Activated naive CD4-positive, alpha-beta T cell treated with Interleukin-2 at 50 U/mL for 16 hours (primary cell): ENCODE measurements around the gene ARF1.

Source experiments
- DNase-seq: peaks from one replicate; pipeline ENCODE4 v3.0.0-alpha.2; 2020

Gene ARF1

DNA sequence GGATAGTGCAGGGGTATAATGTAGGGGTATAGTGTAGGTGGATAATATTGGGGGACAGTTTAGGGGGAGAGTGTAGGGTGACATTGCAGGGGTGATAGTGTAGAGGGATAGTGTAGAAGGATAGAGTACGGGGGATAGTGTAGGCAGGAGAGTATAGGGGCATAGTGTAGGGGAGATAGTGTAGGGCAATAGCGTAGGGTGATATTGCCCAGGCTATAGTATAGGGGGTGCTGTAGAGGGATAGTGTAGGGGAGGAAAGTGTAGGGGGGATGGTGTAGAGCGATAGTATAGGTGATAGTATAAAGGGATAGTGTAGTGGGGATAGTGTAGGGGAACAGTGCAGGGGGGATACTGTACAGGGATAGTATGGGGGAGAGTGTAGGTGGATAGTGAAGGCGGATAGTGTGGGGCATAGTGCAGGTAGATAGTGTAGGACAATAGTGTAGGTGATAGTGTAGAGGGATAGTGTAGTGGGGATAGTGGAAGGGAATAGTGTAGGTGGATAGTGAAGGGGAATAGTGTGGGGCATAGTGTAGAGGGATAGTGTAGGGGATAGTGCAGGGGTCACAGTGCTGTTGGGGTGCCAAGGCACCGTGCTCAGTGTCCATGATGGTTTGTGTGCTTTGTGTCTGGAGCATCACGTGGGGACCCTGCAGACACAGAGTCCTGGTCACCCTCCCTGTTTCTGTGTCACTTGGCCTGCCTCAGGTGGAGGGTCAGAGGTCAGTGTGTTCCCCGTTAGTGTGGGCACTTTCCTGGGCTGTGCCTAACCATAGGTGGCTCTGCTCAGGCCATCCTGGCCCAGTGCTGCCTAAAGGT, 10.5 kb upstream of the ARF1 start:
- DNase-seq: no peak

DNA sequence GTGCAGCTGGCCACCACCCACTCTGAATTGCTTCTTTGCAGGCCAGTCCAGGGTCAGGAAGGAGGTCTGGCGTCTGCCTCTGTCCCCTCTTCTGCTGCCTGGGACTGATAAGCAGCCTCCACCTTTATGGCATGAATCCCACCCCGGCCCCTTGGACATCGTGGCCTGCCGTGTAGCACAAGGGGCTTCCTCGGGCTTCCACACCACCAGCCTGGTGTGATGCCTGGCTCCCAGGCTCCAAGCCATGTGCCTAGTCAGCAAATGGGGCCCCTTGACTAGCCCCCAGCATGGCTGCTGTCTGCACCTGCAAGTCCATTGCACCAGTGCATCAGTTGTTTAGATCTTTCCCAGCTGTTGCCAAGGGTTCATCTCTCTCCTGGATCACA, 9.9 kb upstream of the ARF1 start:
- DNase-seq: no peak

DNA sequence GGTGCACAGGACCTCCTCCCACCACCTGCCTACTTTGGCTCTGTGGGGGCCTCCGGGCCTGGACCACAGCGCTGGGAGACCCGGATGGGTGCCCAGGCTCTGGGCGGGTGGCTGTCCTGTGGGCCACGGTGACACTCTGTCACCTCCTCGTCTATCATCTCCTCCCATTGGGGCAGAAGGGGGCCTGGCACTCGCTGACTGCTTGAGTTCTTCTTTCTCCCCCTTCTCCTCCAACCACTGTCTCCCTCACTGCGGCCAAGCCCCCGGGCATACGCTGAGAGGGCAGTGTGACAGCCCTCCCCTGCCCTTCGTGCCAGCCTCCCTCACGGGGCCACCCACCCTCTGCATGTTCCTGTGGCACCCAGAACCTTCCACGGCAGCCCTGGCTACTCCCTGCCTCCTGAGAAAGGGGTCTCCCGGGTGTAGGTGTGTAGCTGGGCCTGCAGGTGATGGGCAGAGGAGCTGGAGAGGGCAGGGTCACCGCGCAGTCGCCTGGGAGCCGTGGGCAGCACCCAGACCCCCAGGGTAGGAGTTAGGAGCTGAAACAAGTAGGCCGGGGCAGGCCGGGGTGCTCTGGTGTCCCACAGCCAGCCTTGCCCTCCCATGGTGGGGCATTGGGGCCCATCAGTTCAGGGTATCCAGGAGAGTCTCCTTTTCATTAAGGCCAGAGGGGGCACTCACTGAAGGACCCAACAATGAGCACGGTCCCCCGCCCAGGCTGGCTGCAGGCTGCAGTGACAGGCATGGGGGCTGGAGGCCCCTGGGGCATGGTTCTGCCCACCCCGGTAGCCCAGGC, 9.2 kb upstream of the ARF1 start:
- no peak for DNase-seq

DNA sequence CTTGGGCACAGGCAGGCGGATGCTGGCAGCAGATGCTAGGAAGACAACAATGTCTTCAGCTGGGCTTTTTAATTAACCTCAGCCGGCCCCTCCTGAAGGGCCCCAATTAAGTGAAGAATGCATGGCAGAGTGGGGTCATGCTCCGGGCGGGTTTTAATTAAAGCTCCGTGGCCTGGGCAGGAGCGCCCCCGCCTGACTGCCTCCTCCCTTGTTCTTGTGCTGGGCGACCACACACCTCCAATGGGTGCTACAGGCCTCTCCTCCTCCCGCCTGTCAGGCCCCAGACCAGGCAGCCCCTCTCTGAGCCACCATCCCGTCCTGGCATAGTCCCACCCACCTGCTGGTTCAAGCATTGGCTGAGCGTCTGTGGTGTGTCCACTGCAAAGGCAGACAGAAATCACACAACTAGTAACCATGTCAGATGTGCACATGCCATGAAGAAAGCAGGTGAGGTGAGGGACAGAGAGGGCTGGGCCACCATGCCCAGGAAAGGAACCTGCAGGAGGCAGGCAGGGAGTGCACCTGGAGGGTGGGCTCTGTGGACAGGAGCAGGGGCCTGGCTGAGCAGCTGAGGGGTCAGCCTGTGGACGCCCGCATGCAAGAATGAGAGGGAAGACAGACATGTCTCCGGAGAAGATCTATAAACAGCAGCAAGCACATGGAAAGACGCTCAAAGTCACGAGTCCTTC, 8.5 kb upstream of the ARF1 start:
- DNase-seq: no peak

DNA sequence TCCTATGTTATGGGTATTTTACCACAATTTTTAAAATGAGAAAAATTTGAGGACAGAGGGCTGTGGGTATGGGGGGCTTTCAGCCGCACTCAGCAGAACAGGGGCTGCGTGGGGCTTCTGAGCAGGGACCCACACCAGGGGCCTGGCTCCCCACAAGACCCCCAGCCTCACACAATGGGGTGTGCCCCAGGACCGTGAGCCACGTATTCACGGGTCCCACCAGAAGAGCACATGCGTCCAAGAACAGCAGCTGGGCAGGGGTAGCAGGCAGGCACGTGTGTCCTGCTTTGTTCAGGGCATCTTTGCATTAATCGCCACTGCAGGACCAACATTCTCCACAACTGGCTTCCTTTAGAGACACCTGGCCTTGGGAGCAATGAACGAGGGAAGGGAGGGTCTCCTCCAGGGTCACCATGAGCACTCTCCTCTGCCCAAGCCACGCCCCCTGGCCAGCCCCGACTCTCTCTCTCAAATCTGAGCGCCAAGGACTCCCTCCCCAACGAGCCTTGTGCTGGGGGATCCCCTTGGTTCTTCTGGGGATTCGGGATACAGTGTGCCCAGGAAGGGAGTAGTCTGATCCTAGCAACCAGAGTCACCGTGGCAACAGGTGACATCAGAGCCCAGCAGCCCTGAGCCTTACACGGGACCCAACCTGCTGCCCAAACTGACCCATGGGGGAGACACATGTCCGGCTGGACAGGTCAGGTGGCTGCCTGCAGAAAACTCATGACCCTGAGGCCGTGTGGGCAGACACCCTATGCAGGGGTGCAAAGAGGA, 7.4 kb upstream of the ARF1 start:
- DNase-seq: no peak

DNA sequence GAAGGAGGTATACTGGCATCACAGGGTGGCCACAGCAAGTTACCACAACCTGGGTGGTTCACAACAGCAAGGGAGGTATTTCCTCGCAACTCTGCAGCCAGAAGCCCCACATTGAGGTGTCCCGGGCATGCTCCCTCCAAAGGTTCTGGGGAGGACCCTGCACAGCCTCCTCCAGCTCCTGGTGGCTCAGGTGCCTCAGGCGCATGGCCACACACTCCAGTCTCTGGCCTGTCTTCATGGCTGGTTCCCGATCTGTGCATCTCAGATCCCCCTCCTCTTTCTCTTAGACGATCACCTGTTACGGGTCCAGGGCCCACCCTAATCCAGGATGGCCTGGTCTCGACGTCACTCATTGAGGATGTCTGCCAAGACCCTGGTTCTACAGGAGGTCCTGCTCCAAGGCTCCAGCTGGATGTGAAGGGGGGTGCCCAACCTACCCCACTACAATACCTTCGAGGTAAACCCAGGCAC, 6.7 kb upstream of the ARF1 start:
- no peak for DNase-seq

DNA sequence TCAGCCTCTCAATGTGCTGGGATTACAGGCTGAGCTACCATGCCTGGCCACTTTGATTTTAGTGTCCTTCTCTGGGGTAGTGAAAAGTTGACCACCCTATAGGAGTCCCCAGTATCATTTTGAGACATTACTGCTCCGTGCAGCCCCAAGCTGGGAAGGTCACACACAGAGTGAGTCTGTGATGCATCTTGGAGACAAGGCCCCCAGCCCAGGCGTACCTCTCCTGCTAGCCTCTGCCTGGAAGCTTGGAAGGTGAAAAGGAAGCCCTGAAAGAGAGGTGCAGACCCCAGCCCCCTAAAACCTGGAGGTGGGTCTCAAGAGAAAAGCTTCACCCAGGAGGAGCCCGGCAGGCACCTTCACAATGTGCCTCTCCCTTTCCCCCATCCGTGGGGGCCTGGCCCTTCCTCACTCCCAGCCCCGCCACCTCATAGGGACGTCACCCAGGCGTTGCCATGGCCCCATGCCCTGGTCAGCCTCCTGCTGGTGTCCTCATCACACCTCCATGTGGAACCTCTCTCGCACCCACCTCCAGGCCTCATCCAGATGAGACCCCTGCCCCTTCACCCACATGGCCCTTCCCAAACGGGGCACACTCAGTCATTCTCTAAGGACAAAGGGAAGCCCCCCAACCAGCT, 5.6 kb upstream of the ARF1 start:
- no peak for DNase-seq

DNA sequence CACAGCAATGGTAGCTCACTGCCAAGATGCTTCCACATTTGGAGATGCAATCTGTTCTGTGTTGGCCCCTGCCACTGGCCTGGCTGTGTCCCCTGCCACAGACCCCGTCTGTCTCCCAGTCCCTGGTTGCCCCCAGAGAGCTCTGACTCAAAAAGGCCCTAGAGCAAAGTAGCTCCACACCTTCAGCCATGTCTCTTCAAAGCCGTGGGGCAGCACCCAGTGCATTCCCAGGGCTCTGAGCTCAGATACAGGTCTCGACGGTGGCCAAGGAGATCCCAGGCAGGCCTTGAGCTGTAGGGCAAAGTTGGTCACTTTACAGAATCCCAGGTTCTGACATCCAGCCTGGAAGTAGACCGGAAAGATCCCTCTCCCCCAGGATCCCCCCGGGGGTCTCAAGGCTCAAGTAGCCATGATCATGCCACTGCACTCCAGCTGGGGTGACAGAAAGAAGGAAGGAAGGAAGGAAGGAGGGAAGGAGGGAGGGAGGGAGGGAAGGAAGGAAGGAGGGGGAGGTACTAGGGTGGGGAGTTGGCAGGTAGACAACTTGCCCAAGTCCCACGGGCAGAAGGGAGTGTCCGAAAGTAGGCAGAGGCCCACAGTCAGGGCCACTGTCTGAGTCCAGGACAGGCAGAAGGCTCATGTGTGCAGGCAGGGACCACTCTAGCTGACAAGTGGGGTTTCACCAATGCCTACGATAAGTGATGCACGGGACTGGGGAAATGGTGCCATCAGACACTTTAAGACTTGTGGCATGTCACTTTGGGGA, 4.8 kb upstream of the ARF1 start:
- no peak for DNase-seq

DNA sequence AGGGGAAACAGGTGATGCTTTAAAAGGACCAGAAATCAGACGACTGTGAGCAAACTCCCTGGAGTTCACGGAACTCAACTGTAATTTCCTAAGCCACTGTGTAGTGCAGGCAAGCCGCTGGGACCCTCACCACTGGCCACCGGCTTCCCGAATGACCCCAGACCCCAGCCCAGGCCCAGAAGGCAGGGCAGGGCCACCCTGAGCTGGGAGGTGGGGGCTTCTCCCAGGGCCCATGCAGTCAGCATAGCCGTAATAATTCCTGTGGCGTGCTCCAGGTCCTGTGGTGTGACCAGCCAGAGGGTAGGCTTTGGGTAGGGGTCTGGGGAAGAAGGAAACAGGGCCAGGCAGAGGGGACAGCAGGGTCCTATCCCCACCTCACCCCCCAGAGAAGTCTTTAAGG, 3.5 kb upstream of the ARF1 start:
- DNase-seq: no peak

DNA sequence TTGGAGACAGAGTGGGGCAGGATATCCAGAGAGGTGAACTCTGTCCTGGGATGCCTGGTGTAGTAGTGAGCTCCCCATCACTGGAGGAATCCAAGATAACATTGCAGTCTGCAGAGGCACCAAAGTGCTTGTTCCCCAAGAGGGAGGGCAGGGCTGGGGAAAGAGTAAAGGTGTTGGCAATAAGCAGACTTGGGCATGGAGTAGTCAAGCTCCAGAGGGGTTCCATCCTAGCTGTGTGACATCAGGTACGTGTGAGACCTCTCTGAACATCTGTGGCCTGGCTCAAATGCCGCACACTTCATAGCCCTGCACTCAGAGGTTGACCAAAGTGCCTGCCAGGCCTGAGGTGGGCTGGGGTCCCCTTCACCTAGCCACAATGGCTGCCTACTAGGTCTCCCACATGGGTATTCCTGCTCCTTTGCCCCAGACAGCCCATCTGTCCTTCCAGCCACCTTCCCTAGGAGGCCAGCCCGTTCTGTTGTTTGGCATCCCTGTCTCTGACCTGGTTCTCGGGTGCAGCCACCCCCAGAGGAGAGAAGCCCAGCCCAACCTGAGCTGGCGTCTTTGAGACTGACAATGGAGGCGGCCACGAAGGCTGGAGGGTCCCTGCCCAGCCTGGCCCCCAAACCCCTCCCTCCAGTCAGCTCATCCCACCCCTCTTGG, 2.8 kb upstream of the ARF1 start:
- DNase-seq: no peak

DNA sequence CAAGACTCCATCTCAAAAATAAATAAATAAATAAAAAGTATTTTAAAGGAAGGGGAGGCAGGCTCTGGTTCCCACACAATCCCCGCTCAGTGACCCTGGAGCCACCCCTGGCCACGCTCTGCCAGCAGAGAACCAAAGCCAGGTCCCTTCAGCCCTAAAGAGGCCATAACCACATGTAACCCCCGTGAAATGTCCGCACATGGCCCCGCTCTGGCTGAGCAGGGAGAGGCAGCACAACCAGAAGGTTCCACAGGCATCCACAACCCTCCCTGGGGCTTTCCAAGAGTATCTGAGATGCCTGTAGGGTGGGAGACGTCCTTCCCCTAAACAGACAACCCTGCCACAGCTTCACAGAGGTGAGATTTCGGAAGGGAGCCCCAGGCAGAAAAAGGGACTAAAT, 1.4 kb upstream of the ARF1 start:
- no peak for DNase-seq

DNA sequence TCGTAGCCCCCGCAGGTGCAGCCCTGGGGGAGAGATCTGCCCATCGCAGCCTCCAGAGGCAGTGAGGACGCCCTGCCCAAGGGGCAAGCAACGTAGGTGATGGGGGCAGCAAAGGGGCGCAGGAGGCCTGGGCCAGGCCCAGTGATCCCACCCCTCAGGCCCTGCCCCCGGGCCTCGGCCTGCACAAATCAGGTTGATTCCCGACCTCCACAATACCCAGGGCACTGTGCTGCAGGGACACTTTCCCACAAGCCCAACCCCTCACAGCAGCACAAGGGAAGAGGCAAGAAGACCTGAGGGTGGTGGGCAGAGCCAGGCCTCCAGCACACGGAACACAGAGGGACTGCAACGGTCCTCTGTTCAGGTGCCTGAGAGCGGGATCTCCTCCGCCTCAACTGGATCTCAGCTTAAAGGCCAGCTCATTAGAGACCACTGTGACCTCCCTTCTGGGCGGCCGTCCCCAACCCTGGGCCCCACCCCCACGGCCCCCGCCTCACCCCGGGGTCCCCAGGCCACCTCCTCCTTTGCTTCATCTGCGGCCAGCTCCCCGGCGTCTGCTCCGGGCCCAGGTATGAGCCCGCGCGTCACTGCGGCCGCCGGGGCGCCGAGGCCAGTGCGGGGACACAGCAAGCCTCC, 812 bp upstream of the ARF1 start:
- peak; percentile 28 for DNase-seq

DNA sequence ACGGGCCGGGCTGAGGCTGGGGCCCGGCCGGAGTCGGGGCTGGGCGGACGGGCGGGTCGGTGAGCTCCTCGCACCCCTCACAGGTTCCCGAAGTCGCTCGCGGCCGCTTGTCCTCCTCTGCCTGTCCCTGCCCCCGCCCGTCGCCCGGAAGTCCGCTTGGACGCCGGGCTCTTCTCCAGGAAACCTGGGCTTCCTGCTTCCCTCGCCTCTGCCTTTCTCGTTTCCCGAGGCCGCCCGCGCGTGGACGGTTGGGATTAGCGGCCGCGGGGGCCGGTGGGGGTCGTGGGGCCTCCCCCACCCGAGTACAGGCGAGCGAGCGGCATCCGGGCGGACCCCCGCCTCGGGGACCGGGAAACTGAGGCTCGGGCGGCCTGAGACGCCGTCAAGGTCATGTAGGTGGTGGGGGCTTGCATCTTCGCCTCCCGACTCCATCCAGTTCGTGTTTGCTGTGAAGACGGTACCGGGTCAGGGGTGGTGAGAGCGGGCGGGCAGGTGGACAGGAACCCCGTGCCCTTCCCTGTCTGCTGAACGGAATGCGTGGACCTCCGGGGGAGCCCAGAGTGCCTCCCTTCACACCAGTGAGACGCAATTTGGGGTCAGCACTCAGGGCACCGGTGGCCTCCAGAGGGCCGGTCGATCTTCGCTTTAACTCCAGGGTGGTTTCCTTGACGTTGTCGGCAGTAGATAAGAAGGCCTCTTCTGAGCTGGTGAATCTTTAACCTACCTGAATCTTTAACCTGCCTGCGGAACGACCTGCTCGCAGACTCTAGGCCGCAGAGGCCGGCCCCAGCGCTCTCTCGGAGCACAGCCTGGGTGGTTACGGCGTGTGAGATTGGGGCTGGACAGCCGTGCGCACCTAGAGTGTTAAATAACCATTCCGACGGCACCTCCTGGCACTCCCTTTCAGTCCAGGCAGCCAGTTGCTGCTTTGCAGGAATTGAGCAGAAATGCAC, 686 bp downstream of the ARF1 start:
- DNase-seq: peak; percentile 44

DNA sequence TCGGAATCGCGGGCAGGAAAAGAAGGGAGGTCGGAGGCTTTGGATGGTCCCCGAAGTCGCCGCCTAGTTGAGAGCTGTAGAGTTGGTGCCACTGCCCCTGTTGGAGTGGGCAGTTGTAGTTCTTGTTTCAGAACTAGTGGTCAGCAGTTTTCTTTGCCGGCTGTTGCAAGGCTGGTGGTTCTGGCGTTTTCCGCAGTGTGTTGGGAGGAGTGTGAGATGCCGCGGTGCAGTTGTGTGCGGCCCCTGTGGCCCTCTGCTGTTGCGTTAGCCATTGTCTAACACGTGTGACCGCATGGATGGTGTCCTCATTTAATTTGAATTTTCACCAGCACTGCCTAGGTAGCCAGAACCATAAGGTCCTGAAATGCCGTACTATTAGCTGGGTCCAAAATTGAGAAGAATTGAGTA, 1.4 kb downstream of the ARF1 start:
- no peak for DNase-seq

DNA sequence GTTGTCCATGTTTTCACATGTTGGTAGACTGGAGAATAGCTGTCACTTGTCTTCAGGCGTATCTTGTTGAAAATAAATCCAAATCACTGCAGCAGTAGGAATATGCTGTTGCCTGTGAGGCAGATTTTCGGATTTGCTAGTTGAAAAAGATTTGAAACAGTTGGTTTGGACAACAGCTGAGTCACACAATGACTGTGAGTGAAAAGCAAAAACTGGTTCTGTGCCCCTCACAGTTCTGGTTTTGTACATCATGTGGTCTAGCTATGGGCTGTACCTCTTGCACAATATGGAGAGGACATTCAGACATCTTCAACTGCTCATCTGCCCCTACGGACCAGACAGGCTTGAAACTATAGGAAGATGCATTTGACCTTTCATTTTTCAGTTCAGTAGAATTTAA, 1.8 kb downstream of the ARF1 start:
- DNase-seq: peak; percentile 17

DNA sequence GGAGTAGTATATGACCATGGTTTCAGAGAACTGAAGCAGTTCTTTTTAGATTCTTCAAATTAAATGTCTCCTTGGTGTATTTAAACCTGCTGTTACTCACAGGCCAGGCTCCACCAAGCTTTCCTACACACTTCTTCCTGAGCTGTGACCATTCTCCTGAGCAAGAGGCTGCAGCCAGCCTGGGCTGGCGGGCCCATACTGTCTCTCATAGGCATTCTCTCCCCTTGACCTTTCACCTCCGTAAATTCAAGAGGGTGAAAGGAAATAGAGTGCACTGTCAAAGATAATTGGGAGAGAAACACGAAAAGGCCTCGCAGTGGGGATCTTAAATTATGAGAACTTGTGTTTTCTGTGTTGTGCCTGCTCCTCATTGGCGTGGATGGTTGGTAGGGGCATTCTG, 2.3 kb downstream of the ARF1 start:
- DNase-seq: no peak

DNA sequence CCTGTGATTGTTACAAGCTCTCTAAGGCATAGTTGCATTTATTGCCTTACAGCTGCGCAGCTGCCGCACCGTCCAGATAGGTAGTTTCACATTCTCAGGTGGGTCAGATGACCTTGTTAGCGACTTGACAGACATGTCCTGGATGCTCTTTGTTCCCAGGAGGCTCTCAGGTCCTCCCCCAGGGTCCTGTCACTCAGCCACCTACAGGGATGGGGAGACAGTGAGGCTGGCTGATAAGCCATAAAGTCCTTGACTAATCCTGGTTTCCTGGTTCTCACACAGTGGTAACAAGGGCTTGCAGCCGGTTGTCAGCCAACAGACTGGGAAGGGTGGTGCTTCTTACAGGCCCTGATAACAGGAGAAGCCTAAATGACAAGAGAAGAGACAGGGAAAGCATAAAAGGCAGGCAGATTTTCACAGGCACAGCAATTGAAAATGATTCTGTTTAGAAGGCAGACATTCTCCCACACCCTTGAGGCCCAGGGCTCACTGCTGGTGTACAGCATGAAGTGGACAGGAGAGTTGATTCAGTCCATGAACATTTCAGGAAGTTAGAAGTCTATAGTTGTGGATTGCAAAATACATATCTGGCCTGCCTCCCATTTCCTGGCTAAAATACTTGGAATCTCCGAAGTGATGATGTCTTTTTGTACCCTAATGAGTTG, 2.9 kb downstream of the ARF1 start:
- DNase-seq: no peak

DNA sequence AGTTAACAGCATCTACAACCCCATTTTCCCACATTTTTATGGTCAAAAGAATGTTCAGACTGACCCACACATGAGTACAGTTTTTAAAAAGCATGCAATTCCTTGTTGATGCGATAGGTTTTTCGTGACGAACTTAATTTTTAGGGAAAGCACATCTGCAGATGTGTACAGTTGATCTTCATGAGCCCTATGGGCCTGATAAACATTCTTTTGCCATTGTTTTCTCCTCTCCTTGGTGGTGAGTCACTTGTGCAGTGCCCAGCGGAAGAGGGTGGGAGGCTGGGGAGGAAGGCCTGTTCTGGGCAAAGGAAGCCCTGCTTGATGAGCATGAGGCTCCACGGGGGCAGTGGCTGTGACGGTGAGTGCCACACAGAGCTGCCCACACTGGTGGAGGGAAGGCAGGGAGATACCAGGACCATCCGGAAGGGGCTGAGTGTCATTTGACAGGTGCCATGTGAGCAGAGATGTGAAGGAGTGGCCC, 5.3 kb downstream of the ARF1 start:
- peak; percentile 39 for DNase-seq
